Germinal center (tissue), 1 donor: ENCODE results near the gene RHCE.
A peak's percentile ranks its signal among the peaks of the same experiment; 100 is the strongest.
"Not testable (repeated sequence)": the region's sequence is repeated elsewhere in the genome, so short reads cannot be mapped to it uniquely, and the experiment has no call there.

Experiments
- DNase-seq: peaks from one replicate; pipeline ENCODE4 v3.0.0; 2012; ENCODE audit warnings: mixed read lengths, low spot score

RHCE gene

GRCh38 chr1:25432749-25433388, 12.2 kb upstream of the RHCE start:
- DNase-seq = no peak

GRCh38 chr1:25431955-25432719, 11.5 kb upstream of the RHCE start:
- DNase-seq = no peak

GRCh38 chr1:25430967-25431881, 10.6 kb upstream of the RHCE start:
- DNase-seq = peak; percentile 88

- peak; percentile 98 for DNase-seq
Measured at GRCh38 chr1:25430073-25430966, 9.7 kb upstream of the RHCE start, which contains the start of gene MACO1. Gene MACO1 (plus strand): TSS chr1:25430897. CDS start chr1:25431099, 202 bp downstream.

GRCh38 chr1:25428475-25429166, 8.0 kb upstream of the RHCE start:
- DNase-seq = no peak

GRCh38 chr1:25427696-25428095, 7.1 kb upstream of the RHCE start:
- no peak for DNase-seq

GRCh38 chr1:25425098-25426085, 4.8 kb upstream of the RHCE start:
- no peak for DNase-seq

GRCh38 chr1:25423206-25423605, 2.6 kb upstream of the RHCE start:
- not testable (repeated sequence) for DNase-seq

GRCh38 chr1:25419339-25419738, 1.3 kb downstream of the RHCE start:
- not testable (repeated sequence) for DNase-seq

- not testable (repeated sequence) for DNase-seq
Measured at GRCh38 chr1:25417280-25417679, 3.3 kb downstream of the RHCE start.

GRCh38 chr1:25414578-25414977, 6.0 kb downstream of the RHCE start:
- not testable (repeated sequence) for DNase-seq

GRCh38 chr1:25414157-25414556, 6.5 kb downstream of the RHCE start:
- not testable (repeated sequence) for DNase-seq

GRCh38 chr1:25412872-25413623, 7.6 kb downstream of the RHCE start:
- DNase-seq = not testable (repeated sequence)

- not testable (repeated sequence) for DNase-seq
Measured at GRCh38 chr1:25409641-25410427, 10.8 kb downstream of the RHCE start.

GRCh38 chr1:25405731-25406305, 14.8 kb downstream of the RHCE start:
- DNase-seq = not testable (repeated sequence)

GRCh38 chr1:25402947-25403803, 17.4 kb downstream of the RHCE start:
- not testable (repeated sequence) for DNase-seq
